ENCODE data around the gene CACNB3.

DNA sequence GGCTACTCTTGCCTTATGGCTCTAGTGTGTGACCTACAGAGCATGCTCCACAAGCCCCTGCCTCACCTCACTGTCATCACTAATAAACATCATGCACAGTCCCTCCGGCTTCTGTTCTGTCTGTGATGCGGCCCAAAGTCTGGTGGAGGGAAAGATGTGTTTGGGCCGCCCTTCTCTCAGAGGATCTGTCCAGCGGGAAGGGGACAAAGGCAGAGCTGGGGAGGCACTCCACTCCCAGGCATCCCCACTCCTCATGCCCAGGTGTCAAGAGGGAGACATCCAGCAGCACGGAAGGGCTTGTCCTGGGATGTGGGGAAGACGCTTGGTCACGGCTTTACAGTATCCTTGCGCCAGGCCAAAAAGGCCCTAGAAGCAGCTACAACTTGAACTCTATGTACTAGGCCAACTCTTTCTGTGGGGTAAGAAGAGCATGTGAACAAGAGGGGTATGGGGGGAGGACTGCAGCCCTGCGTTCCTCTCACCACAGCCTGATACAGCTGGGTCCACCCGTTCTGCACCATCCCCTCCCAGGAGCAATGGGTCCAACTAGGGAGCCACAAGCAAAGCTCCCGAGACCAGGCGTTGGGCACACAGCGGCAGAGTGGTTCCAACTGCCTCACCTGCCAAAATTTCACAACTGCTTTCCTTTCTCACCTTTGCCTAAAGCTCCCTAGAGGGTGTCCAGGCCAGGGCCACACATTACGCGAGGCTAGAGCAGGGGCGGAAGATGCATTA is 10.7 kb downstream of the CACNB3 start:
- no peak for TF ChIP-seq POLR2A (IDR thresholded peaks at IDR 0.05)
- TF ChIP-seq, protein P1, sequence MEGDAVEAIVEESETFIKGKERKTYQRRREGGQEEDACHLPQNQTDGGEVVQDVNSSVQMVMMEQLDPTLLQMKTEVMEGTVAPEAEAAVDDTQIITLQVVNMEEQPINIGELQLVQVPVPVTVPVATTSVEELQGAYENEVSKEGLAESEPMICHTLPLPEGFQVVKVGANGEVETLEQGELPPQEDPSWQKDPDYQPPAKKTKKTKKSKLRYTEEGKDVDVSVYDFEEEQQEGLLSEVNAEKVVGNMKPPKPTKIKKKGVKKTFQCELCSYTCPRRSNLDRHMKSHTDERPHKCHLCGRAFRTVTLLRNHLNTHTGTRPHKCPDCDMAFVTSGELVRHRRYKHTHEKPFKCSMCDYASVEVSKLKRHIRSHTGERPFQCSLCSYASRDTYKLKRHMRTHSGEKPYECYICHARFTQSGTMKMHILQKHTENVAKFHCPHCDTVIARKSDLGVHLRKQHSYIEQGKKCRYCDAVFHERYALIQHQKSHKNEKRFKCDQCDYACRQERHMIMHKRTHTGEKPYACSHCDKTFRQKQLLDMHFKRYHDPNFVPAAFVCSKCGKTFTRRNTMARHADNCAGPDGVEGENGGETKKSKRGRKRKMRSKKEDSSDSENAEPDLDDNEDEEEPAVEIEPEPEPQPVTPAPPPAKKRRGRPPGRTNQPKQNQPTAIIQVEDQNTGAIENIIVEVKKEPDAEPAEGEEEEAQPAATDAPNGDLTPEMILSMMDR (IDR thresholded peaks at IDR 0.05) = no peak

Measured in vagina (tissue), 2 donors.